SJSA1 (cell line): ENCODE data around the gene BACE1. TPM values are rescaled to one million over a fixed set of nuclear protein-coding genes. Genes with fewer than 3 reads are reported as not detected.

Source experiments
- DNase-seq, 2 experiments: peaks; one replicate each; pipeline ENCODE4 v3.0.0-alpha.2; 2015 to 2020; ENCODE audit warnings: low spot score in 2 of 2, low read depth in 1 of 2
- H3K27ac ChIP-seq: fragments of 250-450 bp; sonication (Bioruptor Pico); 2 replicates; pipeline ENCODE4 v1.5.1; 2020; ENCODE audit warnings: mild to moderate bottlenecking, moderate library complexity
- H3K27me3 ChIP-seq: fragments of 250-450 bp; sonication (Bioruptor Pico); replicated peaks from 2 replicates; pipeline ENCODE4 v1.5.1; 2020; ENCODE audit warnings: mild to moderate bottlenecking, moderate library complexity
- H3K36me3 ChIP-seq: fragments of 250-450 bp; sonication (Bioruptor Pico); 2 replicates; pipeline ENCODE4 v1.5.1; 2020; ENCODE audit warnings: mild to moderate bottlenecking
- H3K4me1 ChIP-seq: fragments of 250-450 bp; sonication (Bioruptor Pico); replicated peaks from 2 replicates; pipeline ENCODE4 v1.6.1; 2021; ENCODE audit warnings: mild to moderate bottlenecking
- H3K4me3 ChIP-seq: fragments of 250-450 bp; sonication (Bioruptor Pico); 2 replicates; pipeline ENCODE4 v1.5.1; 2020; ENCODE audit warnings: mild to moderate bottlenecking
- H3K9me3 ChIP-seq: fragments of 250-450 bp; sonication (Bioruptor Pico); replicated peaks from 2 replicates; pipeline ENCODE4 v1.5.1; 2020; ENCODE audit warnings: mild to moderate bottlenecking
- total RNA-seq: library from RNA; depleted of rRNA; stranded (reverse); fragments of >200 nt; shearing (Covaris generic); gene quantifications from 2 replicates; pipeline ENCODE4 v1.2.3, GENCODE V29; 2014

BACE1 gene
- total RNA-seq, 1 experiment from 2014 or later = 22.7 TPM

GRCh38 chr11:117319214-117319840, 3.3 kb upstream of the BACE1 start:
- Histone ChIP-seq H3K27ac (no peak overlapping the region), H3K4me3 (no peak overlapping the region), H3K36me3 (no peaks in the 10 kb centered on the region), H3K27me3 (no peaks in the 10 kb centered on the region), H3K4me1 (peaks cover 6% of the 10 kb centered on the region), H3K9me3 (no peaks in the 10 kb centered on the region)
- peak in 1 of 2 experiments; percentile 4 for DNase-seq

GRCh38 chr11:117318738-117319137, 2.7 kb upstream of the BACE1 start:
- no peaks in the 10 kb centered on the region for H3K9me3 ChIP-seq
- H3K4me3 ChIP-seq = no peak overlapping the region
- H3K36me3 ChIP-seq = no peaks in the 10 kb centered on the region
- peaks cover 6% of the 10 kb centered on the region for H3K4me1 ChIP-seq
- H3K27me3 ChIP-seq = no peaks in the 10 kb centered on the region
- no peak for DNase-seq
- H3K27ac ChIP-seq = no peak overlapping the region

GRCh38 chr11:117315285-117316196, 515 bp downstream of the BACE1 start:
- Histone ChIP-seq H3K4me3 (peak overlapping the region; percentile 71), H3K4me1 (peaks cover 6% of the 10 kb centered on the region), H3K27me3 (no peaks in the 10 kb centered on the region), H3K27ac (no peak overlapping the region; the same call in 1 of the 2 replicates), H3K9me3 (no peaks in the 10 kb centered on the region), H3K36me3 (no peaks in the 10 kb centered on the region)
- peak; percentile 23 to 37 for DNase-seq

- Histone ChIP-seq H3K36me3 (no peaks in the 10 kb centered on the region), H3K4me3 (peak overlapping the region; percentile 71), H3K4me1 (peaks cover 6% of the 10 kb centered on the region), H3K9me3 (no peaks in the 10 kb centered on the region), H3K27ac (no peak overlapping the region; the same call in 1 of the 2 replicates), H3K27me3 (no peaks in the 10 kb centered on the region)
- DNase-seq = no peak
Measured at GRCh38 chr11:117314840-117315239, 1.2 kb downstream of the BACE1 start.

GRCh38 chr11:117313828-117314768, 2.0 kb downstream of the BACE1 start:
- Histone ChIP-seq H3K36me3 (no peaks in the 10 kb centered on the region), H3K4me3 (no peak overlapping the region)
- no peak for DNase-seq

GRCh38 chr11:117313091-117313490, 3.0 kb downstream of the BACE1 start:
- DNase-seq = no peak
- Histone ChIP-seq H3K4me1 (peaks cover 6% of the 10 kb centered on the region), H3K27me3 (no peaks in the 10 kb centered on the region), H3K4me3 (no peak overlapping the region), H3K9me3 (no peaks in the 10 kb centered on the region), H3K27ac (no peak overlapping the region), H3K36me3 (no peaks in the 10 kb centered on the region)

More at GRCh38 chr11:117313828-117314768, 2.0 kb downstream of the BACE1 start:
- Histone ChIP-seq H3K27ac (no peak overlapping the region), H3K4me1 (peaks cover 6% of the 10 kb centered on the region), H3K27me3 (no peaks in the 10 kb centered on the region), H3K9me3 (no peaks in the 10 kb centered on the region)

- DNase-seq = no peak
- no peaks in the 10 kb centered on the region for H3K4me1 ChIP-seq
- no peak overlapping the region for H3K4me3 ChIP-seq
- no peaks in the 10 kb centered on the region for H3K27me3 ChIP-seq
- no peak overlapping the region for H3K27ac ChIP-seq
- H3K36me3 ChIP-seq = no peaks in the 10 kb centered on the region
- no peaks in the 10 kb centered on the region for H3K9me3 ChIP-seq
Measured at GRCh38 chr11:117309310-117309709, 6.7 kb downstream of the BACE1 start.

- H3K4me1 ChIP-seq = no peaks in the 10 kb centered on the region
- H3K36me3 ChIP-seq = no peaks in the 10 kb centered on the region
- H3K27me3 ChIP-seq = no peaks in the 10 kb centered on the region
- DNase-seq = no peak
- H3K9me3 ChIP-seq = no peaks in the 10 kb centered on the region
- no peak overlapping the region for H3K4me3 ChIP-seq
- no peak overlapping the region for H3K27ac ChIP-seq
Measured at GRCh38 chr11:117305145-117305544, 10.9 kb downstream of the BACE1 start.

- Histone ChIP-seq H3K4me3 (no peak overlapping the region), H3K4me1 (no peaks in the 10 kb centered on the region), H3K9me3 (no peaks in the 10 kb centered on the region), H3K27ac (no peak overlapping the region), H3K36me3 (no peaks in the 10 kb centered on the region), H3K27me3 (no peaks in the 10 kb centered on the region)
- DNase-seq = no peak
Measured at GRCh38 chr11:117303646-117304315, 12.3 kb downstream of the BACE1 start.

- DNase-seq = no peak
- Histone ChIP-seq H3K4me3 (no peak overlapping the region), H3K4me1 (no peaks in the 10 kb centered on the region), H3K27me3 (no peaks in the 10 kb centered on the region), H3K27ac (no peak overlapping the region), H3K9me3 (no peaks in the 10 kb centered on the region), H3K36me3 (no peaks in the 10 kb centered on the region)
Measured at GRCh38 chr11:117303101-117303500, 13.0 kb downstream of the BACE1 start.

- Histone ChIP-seq H3K9me3 (no peaks in the 10 kb centered on the region), H3K4me3 (no peak overlapping the region), H3K27me3 (no peaks in the 10 kb centered on the region), H3K36me3 (no peaks in the 10 kb centered on the region), H3K4me1 (no peaks in the 10 kb centered on the region), H3K27ac (no peak overlapping the region)
- no peak for DNase-seq
Measured at GRCh38 chr11:117302228-117302627, 13.8 kb downstream of the BACE1 start.

- H3K27me3 ChIP-seq = no peaks in the 10 kb centered on the region
- no peaks in the 10 kb centered on the region for H3K9me3 ChIP-seq
- DNase-seq = no peak
- H3K36me3 ChIP-seq = no peaks in the 10 kb centered on the region
- H3K4me3 ChIP-seq = no peak overlapping the region
- no peaks in the 10 kb centered on the region for H3K4me1 ChIP-seq
- no peak overlapping the region for H3K27ac ChIP-seq
Measured at GRCh38 chr11:117300773-117301172, 15.3 kb downstream of the BACE1 start.

- no peaks in the 10 kb centered on the region for H3K36me3 ChIP-seq
- H3K9me3 ChIP-seq = no peaks in the 10 kb centered on the region
- DNase-seq = no peak
- H3K4me3 ChIP-seq = no peak overlapping the region
- no peak overlapping the region for H3K27ac ChIP-seq
- no peaks in the 10 kb centered on the region for H3K4me1 ChIP-seq
- no peaks in the 10 kb centered on the region for H3K27me3 ChIP-seq
Measured at GRCh38 chr11:117300283-117300663, 15.8 kb downstream of the BACE1 start.
